ENCODE data around the gene MORC4.

The MORC4 gene

GRCh38 chrX:107000013-107000515 is at the start of gene MORC4:
Gene MORC4, minus strand, starts transcription at chrX:107000212. Its CDS starts 243 bp downstream, at chrX:106999969.
- TF ChIP-seq, protein P1, sequence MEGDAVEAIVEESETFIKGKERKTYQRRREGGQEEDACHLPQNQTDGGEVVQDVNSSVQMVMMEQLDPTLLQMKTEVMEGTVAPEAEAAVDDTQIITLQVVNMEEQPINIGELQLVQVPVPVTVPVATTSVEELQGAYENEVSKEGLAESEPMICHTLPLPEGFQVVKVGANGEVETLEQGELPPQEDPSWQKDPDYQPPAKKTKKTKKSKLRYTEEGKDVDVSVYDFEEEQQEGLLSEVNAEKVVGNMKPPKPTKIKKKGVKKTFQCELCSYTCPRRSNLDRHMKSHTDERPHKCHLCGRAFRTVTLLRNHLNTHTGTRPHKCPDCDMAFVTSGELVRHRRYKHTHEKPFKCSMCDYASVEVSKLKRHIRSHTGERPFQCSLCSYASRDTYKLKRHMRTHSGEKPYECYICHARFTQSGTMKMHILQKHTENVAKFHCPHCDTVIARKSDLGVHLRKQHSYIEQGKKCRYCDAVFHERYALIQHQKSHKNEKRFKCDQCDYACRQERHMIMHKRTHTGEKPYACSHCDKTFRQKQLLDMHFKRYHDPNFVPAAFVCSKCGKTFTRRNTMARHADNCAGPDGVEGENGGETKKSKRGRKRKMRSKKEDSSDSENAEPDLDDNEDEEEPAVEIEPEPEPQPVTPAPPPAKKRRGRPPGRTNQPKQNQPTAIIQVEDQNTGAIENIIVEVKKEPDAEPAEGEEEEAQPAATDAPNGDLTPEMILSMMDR (IDR thresholded peaks at IDR 0.05; ENCODE audit: low read depth, low read length), result no peak
- Histone ChIP-seq H3K4me3 (ENCODE audit: low read depth, low read length) (peak within 1 kb of the TSS; percentile 38), H3K27ac (no peak within 1 kb of the TSS), H3K9me3 (ENCODE audit: severe bottlenecking) (no peaks in the 10 kb centered on the region), H3K27me3 (ENCODE audit: insufficient read depth, low read depth, severe bottlenecking) (peaks cover 21% of the 10 kb centered on the region), H3K36me3 (no peaks in the 10 kb centered on the region)
- DNase-seq, result peak; percentile 88

GRCh38 chrX:107047622-107048021 is 47.6 kb upstream of the MORC4 start:
- DNase-seq, result no peak
- H3K9me3 ChIP-seq (ENCODE audit: severe bottlenecking), result no peaks in the 10 kb centered on the region
- no peak overlapping the region for H3K4me3 ChIP-seq (ENCODE audit: low read depth, low read length)
- H3K27me3 ChIP-seq (ENCODE audit: insufficient read depth, low read depth, severe bottlenecking), result peaks cover 9% of the 10 kb centered on the region
- no peak overlapping the region for H3K27ac ChIP-seq
- no peaks in the 10 kb centered on the region for H3K36me3 ChIP-seq
- TF ChIP-seq, protein P1 (IDR thresholded peaks at IDR 0.05; ENCODE audit: low read depth, low read length), result no peak

GRCh38 chrX:107029752-107030151 is 29.7 kb upstream of the MORC4 start:
- Histone ChIP-seq H3K27me3 (ENCODE audit: insufficient read depth, low read depth, severe bottlenecking) (peaks cover 10% of the 10 kb centered on the region), H3K27ac (no peak overlapping the region), H3K4me3 (ENCODE audit: low read depth, low read length) (no peak overlapping the region), H3K36me3 (no peaks in the 10 kb centered on the region), H3K9me3 (ENCODE audit: severe bottlenecking) (no peaks in the 10 kb centered on the region)
- TF ChIP-seq, protein P1 (IDR thresholded peaks at IDR 0.05; ENCODE audit: low read depth, low read length), result no peak
- DNase-seq, result no peak

- Histone ChIP-seq H3K27me3 (ENCODE audit: insufficient read depth, low read depth, severe bottlenecking) (peaks cover 5% of the 10 kb centered on the region), H3K27ac (no peak overlapping the region), H3K36me3 (no peaks in the 10 kb centered on the region), H3K9me3 (ENCODE audit: severe bottlenecking) (no peaks in the 10 kb centered on the region), H3K4me3 (ENCODE audit: low read depth, low read length) (no peak overlapping the region)
- DNase-seq, result no peak
- TF ChIP-seq, protein P1 (IDR thresholded peaks at IDR 0.05; ENCODE audit: low read depth, low read length), result peak; percentile 60
These were observed 25.5 kb upstream of the MORC4 start for GRCh38 chrX:107025545-107025944.

DNA sequence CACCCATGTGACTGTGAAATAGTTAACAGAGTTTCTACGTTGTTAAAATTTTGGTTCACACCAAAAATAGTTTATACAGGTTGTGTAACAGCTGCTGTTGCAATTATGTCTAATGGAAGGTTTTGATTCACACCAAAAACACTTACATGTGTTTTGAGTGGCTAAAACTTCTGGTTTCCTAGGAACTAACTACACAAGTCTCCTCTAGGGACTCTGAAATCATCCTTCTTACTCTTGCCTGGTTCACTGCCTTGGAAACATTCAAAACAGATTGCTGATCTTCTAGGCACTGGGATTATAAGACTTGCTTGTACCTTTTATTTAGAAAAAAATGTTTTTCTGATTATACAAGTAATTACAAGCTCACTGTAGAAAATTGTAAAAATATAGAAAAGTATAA is 14.9 kb upstream of the MORC4 start:
- Histone ChIP-seq H3K9me3 (ENCODE audit: severe bottlenecking) (no peaks in the 10 kb centered on the region), H3K36me3 (no peaks in the 10 kb centered on the region), H3K27me3 (ENCODE audit: insufficient read depth, low read depth, severe bottlenecking) (no peaks in the 10 kb centered on the region), H3K4me3 (ENCODE audit: low read depth, low read length) (no peak overlapping the region), H3K27ac (no peak overlapping the region)
- DNase-seq, result no peak
- TF ChIP-seq, protein P1 (IDR thresholded peaks at IDR 0.05; ENCODE audit: low read depth, low read length), result no peak

GRCh38 chrX:107008034-107008433 is 8.0 kb upstream of the MORC4 start:
- no peaks in the 10 kb centered on the region for H3K36me3 ChIP-seq
- no peak for DNase-seq
- H3K27me3 ChIP-seq (ENCODE audit: insufficient read depth, low read depth, severe bottlenecking), result peaks cover 3% of the 10 kb centered on the region
- H3K9me3 ChIP-seq (ENCODE audit: severe bottlenecking), result no peaks in the 10 kb centered on the region
- H3K27ac ChIP-seq, result no peak overlapping the region
- TF ChIP-seq, protein P1 (IDR thresholded peaks at IDR 0.05; ENCODE audit: low read depth, low read length), result no peak
- no peak overlapping the region for H3K4me3 ChIP-seq (ENCODE audit: low read depth, low read length)
